ENCODE data around the gene SPTBN2. TPM values are rescaled to one million over a fixed set of nuclear protein-coding genes. Genes with fewer than 3 reads are reported as not detected.
"Not testable (repeated sequence)": the region's sequence is repeated elsewhere in the genome, so short reads cannot be mapped to it uniquely, and the experiment has no call there.

SPTBN2 gene
- total and polyA plus RNA-seq, 2 donors (not counting 3 experiments of a cell fraction or from before 2014, with no cell fraction given): 3.8 to 19.8 TPM

DNA sequence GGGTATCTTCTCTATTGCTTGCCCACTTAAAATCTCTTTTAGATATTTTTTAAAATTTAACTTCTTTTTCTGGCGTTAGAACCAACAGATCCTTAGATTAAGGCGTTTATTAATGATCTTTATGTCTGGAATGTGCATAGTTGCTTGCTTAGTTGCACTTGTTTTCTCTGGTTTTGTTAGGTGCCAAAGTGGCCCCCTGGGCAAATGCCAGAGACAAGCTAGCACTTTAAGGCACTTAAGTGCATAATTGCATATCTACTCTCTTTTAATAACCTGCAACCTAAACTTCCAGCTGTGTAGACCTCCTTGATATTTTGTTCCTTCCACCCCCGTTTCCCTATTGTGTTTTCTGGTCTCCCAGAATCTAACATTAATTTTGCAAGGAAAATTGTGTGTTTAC is 87.2 kb downstream of the SPTBN2 start:
- POLR2A ChIA-PET: no interaction called here
- TF ChIP-seq CTCF (IDR thresholded peaks at IDR 0.05; ENCODE audit: extremely low read depth in 1 of 2, insufficient read depth in 1 of 2, low read depth in 1 of 2, low read length in 2 of 2) (no peak), MYC (IDR thresholded peaks at IDR 0.05; ENCODE audit: low read depth, low read length) (no peak), EZH2 (IDR thresholded peaks at IDR 0.05; ENCODE audit: borderline replicate concordance, low read depth, low read length, severe bottlenecking) (no peak)
- TF ChIP-seq, protein P1, sequence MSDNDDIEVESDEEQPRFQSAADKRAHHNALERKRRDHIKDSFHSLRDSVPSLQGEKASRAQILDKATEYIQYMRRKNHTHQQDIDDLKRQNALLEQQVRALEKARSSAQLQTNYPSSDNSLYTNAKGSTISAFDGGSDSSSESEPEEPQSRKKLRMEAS (IDR thresholded peaks at IDR 0.05; ENCODE audit: insufficient read depth, insufficient read length): no peak
- CTCF ChIA-PET: interaction anchor here (1.5 kb wide), 1 partner anchor 49 kb away, joined by 3 read pairs; the partner anchor contains the start of genes CCDC87 and CCS
- BruUV-seq (replicated peaks): no TSS peak
- no peak for DNase-seq (ENCODE audit: low read depth, low spot score)
- H3K9ac ChIP-seq (replicated peaks; ENCODE audit: extremely low read depth, insufficient read depth, low read length): no peak overlapping the region
- H4K20me1 ChIP-seq (replicated peaks; ENCODE audit: control insufficient read depth, extremely low read depth, insufficient read depth, low read length): peaks cover 38% of the 10 kb centered on the region
- H3K27ac ChIP-seq (ENCODE audit: insufficient read depth, low read depth, low read length): no peak overlapping the region
- dilution Hi-C loops (cut with MboI; ENCODE audit: extremely low pct_ligation_motif_present, low sequenced_read_pairs): no loop called here
- H3K27me3 ChIP-seq (ENCODE audit: control insufficient read depth in 2 of 2, insufficient read depth in 2 of 2, low read length in 2 of 2): no peaks in the 10 kb centered on the region
- intact Hi-C loops (cut with micrococcal nuclease): no loop called here
- peak overlapping the region; percentile 90 for H3K4me2 ChIP-seq (ENCODE audit: insufficient read depth, low read length)
- peaks cover 92% of the 10 kb centered on the region for H3K79me2 ChIP-seq (ENCODE audit: control insufficient read depth, insufficient read depth, low read length)
- H2AFZ ChIP-seq (ENCODE audit: low read depth, low read length): no peak overlapping the region
- H3K9me3 ChIP-seq (replicated peaks; ENCODE audit: control insufficient read depth, insufficient read depth, low read length): no peaks in the 10 kb centered on the region
- peaks cover 45% of the 10 kb centered on the region for H3K4me1 ChIP-seq (ENCODE audit: control insufficient read depth, extremely low read depth, insufficient read depth, low read length)
- peak overlapping the region in 2 of 3 experiments; percentile 13 to 71 for H3K4me3 ChIP-seq (replicated peaks in 1 of 3; ENCODE audit: insufficient read depth in 1 of 3, low read depth in 1 of 3, low read length in 3 of 3)
- H3K9me1 ChIP-seq (replicated peaks; ENCODE audit: control insufficient read depth, extremely low read depth, insufficient read depth, low read length): no peaks in the 10 kb centered on the region
- FAIRE-seq: no peak
- peaks cover 35 to 40% of the 10 kb centered on the region in 2 experiments for H3K36me3 ChIP-seq (ENCODE audit: control insufficient read depth in 2 of 2, extremely low read depth in 1 of 2, insufficient read depth in 2 of 2, low read length in 2 of 2)

- H3K27me3 ChIP-seq (ENCODE audit: control insufficient read depth in 2 of 2, insufficient read depth in 2 of 2, low read length in 2 of 2); DNase-seq (ENCODE audit: low read depth, low spot score); H3K9me1 ChIP-seq (replicated peaks; ENCODE audit: control insufficient read depth, extremely low read depth, insufficient read depth, low read length); H3K27ac ChIP-seq (ENCODE audit: insufficient read depth, low read depth, low read length); H3K9me3 ChIP-seq (replicated peaks; ENCODE audit: control insufficient read depth, insufficient read depth, low read length); dilution Hi-C loops (cut with MboI; ENCODE audit: extremely low pct_ligation_motif_present, low sequenced_read_pairs); POLR2A ChIA-PET; FAIRE-seq; H2AFZ ChIP-seq (ENCODE audit: low read depth, low read length); BruUV-seq (replicated peaks): not testable (repeated sequence)
- Histone ChIP-seq H3K4me1 (ENCODE audit: control insufficient read depth, extremely low read depth, insufficient read depth, low read length) (peaks cover 45% of the 10 kb centered on the region), H3K36me3 (ENCODE audit: control insufficient read depth in 2 of 2, extremely low read depth in 1 of 2, insufficient read depth in 2 of 2, low read length in 2 of 2) (peaks cover 22 to 31% of the 10 kb centered on the region in 2 experiments), H3K79me2 (ENCODE audit: control insufficient read depth, insufficient read depth, low read length) (peaks cover 88% of the 10 kb centered on the region), H3K4me2 (ENCODE audit: insufficient read depth, low read length) (peak overlapping the region; percentile 90), H3K4me3 (replicated peaks in 1 of 3; ENCODE audit: insufficient read depth in 1 of 3, low read depth in 1 of 3, low read length in 3 of 3) (peak overlapping the region in 2 of 3 experiments; percentile 84 to 94), H3K9ac (replicated peaks; ENCODE audit: extremely low read depth, insufficient read depth, low read length) (peak overlapping the region; percentile 95), H4K20me1 (replicated peaks; ENCODE audit: control insufficient read depth, extremely low read depth, insufficient read depth, low read length) (peaks cover 28% of the 10 kb centered on the region)
- intact Hi-C loops (cut with micrococcal nuclease): loop anchor here (1.0 kb wide), 1 partner anchor 96 kb away; no protein-coding TSS in a partner anchor
- CTCF ChIA-PET: interaction anchor here (1.3 to 3.4 kb wide), 3 partner anchors 22 to 62 kb away, joined by 3 to 32 read pairs (median 4); partner anchors contain the start of gene RBM4B
Measured at GRCh38 chr11:66639814-66640340, 89.1 kb downstream of the SPTBN2 start.

All from endothelial cell of umbilical vein (primary cell).